Hepatocyte (in vitro differentiated cells): ENCODE measurements around the gene MRTFA. TPM values are rescaled to one million over a fixed set of nuclear protein-coding genes. Genes with fewer than 3 reads are reported as not detected.

Source experiments
- DNase-seq: peaks from one replicate; pipeline ENCODE4 v3.0.0-alpha.2; 2016; ENCODE audit warnings: low spot score
- H2AFZ ChIP-seq: fragments of 200-600 bp; sonication (generic); 2 replicates; pipeline ENCODE4 v1.6.0; 2016; ENCODE audit warnings: antibody characterized with exemption, mild to moderate bottlenecking
- H3K27ac ChIP-seq: fragments of 200-600 bp; sonication (generic); 2 replicates; pipeline ENCODE4 v1.5.1; 2016; ENCODE audit warnings: mild to moderate bottlenecking
- H3K27me3 ChIP-seq: fragments of 200-600 bp; sonication (generic); 2 replicates; pipeline ENCODE4 v1.6.1; 2016
- H3K36me3 ChIP-seq: fragments of 200-600 bp; sonication (generic); replicated peaks from 2 replicates; pipeline ENCODE4 v1.5.1; 2016; ENCODE audit warnings: low read depth; ENCODE audit not compliant: insufficient read depth
- H3K4me1 ChIP-seq: fragments of 200-600 bp; sonication (generic); 2 replicates; pipeline ENCODE4 v1.5.1; 2016; ENCODE audit warnings: mild to moderate bottlenecking, moderate library complexity; ENCODE audit not compliant: insufficient read depth
- H3K4me2 ChIP-seq: fragments of 200-600 bp; sonication (generic); 2 replicates; pipeline ENCODE4 v1.6.0; 2016
- H3K4me3 ChIP-seq: fragments of 200-600 bp; sonication (generic); 2 replicates; pipeline ENCODE4 v1.5.1; 2016; ENCODE audit warnings: mild to moderate bottlenecking
- H3K79me2 ChIP-seq: fragments of 200-600 bp; sonication (generic); 2 replicates; pipeline ENCODE4 v1.6.0; 2017; ENCODE audit warnings: mild to moderate bottlenecking
- H3K9me2 ChIP-seq: fragments of 200-600 bp; sonication (generic); replicated peaks from 2 replicates; pipeline ENCODE4 v1.6.0; 2017; ENCODE audit warnings: mild to moderate bottlenecking; ENCODE audit not compliant: insufficient read depth
- H3K9me3 ChIP-seq: fragments of 200-600 bp; sonication (generic); 2 replicates; pipeline ENCODE4 v1.5.1; 2016; ENCODE audit warnings: low read depth, mild to moderate bottlenecking
- H4K20me1 ChIP-seq: fragments of 200-600 bp; sonication (generic); 2 replicates; pipeline ENCODE4 v1.6.0; 2016; ENCODE audit warnings: mild to moderate bottlenecking; ENCODE audit not compliant: insufficient read depth, poor library complexity, severe bottlenecking
- EZH2 ChIP-seq: fragments of 200-600 bp; sonication (generic); IDR thresholded peaks from 2 replicates; pipeline ENCODE4 v1.6.1; 2016; ENCODE audit warnings: antibody characterized with exemption, mild to moderate bottlenecking, borderline replicate concordance
- EZH2phosphoT487 ChIP-seq: fragments of 200-600 bp; sonication (generic); IDR thresholded peaks from one replicate; pipeline ENCODE4 v1.6.1; 2018; ENCODE audit warnings: antibody characterized with exemption, mild to moderate bottlenecking, low read depth, moderate library complexity; ENCODE audit not compliant: unreplicated experiment, severe bottlenecking
- WGBS: methylation state at CpG from one replicate; pipeline ENCODE4 v1.1.6; 2016; ENCODE audit warnings: low lambda C conversion rate; ENCODE audit errors: missing lambda C conversion rate; 5-methylcytosine and 5-hydroxymethylcytosine counted together
- polyA plus RNA-seq: library from polyadenylated mRNA; unstranded; fragments of >200 nt; fragmentation: Nextera tagmentation; extraction: Ambion mirVana; gene quantifications from 2 replicates; pipeline ENCODE4 v1.2.1, GENCODE V29; 2016
- total RNA-seq: library from RNA; depleted of rRNA; stranded (reverse); fragments of >200 nt; gene quantifications from 2 replicates; pipeline ENCODE4 v1.2.3, GENCODE V29; 2014
- TF ChIP-seq, protein P1 (sequence below): fragments of 200-600 bp; sonication (generic); IDR thresholded peaks from 2 replicates; pipeline ENCODE4 v1.5.1; 2016; ENCODE audit warnings: antibody characterized with exemption, mild to moderate bottlenecking; ENCODE audit not compliant: poor library complexity

Gene MRTFA
- total and polyA plus RNA-seq, 2 experiments from 2014 or later = 19.0 to 29.7 TPM

DNA sequence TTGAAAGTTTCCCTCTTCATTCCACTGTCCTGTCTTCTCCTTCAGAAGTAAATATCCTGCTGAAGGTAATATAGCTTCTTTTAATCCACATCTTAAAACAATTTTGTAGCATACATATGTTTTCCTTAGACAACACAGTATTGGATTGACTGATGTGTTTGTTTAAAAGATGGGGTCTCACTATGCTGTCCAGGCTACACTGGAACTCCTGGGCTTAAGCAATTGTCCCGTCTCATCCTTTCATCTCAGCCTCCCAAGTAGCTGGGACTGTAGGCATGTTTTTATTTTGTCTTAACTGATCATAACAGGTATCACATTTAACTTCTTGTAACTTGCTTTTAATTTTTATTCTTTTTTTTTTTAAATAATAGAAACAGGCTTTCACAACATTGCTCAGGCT lies 55.9 kb downstream of the MRTFA start:
- Histone ChIP-seq H3K36me3 (no peaks in the 10 kb centered on the region), H2AFZ (no peak overlapping the region), H3K4me3 (no peak overlapping the region), H3K4me1 (no peaks in the 10 kb centered on the region), H3K27ac (no peak overlapping the region), H3K27me3 (no peaks in the 10 kb centered on the region), H3K9me2 (no peaks in the 10 kb centered on the region), H3K79me2 (peaks cover 79% of the 10 kb centered on the region), H4K20me1 (no peaks in the 10 kb centered on the region), H3K9me3 (no peaks in the 10 kb centered on the region), H3K4me2 (no peak overlapping the region)
- WGBS = 95% methylated on average over 1 of the region's 1 CpG
- TF ChIP-seq EZH2phosphoT487 (no peak), EZH2 (no peak)
- TF ChIP-seq, protein P1, sequence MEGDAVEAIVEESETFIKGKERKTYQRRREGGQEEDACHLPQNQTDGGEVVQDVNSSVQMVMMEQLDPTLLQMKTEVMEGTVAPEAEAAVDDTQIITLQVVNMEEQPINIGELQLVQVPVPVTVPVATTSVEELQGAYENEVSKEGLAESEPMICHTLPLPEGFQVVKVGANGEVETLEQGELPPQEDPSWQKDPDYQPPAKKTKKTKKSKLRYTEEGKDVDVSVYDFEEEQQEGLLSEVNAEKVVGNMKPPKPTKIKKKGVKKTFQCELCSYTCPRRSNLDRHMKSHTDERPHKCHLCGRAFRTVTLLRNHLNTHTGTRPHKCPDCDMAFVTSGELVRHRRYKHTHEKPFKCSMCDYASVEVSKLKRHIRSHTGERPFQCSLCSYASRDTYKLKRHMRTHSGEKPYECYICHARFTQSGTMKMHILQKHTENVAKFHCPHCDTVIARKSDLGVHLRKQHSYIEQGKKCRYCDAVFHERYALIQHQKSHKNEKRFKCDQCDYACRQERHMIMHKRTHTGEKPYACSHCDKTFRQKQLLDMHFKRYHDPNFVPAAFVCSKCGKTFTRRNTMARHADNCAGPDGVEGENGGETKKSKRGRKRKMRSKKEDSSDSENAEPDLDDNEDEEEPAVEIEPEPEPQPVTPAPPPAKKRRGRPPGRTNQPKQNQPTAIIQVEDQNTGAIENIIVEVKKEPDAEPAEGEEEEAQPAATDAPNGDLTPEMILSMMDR = no peak
- no peak for DNase-seq

DNA sequence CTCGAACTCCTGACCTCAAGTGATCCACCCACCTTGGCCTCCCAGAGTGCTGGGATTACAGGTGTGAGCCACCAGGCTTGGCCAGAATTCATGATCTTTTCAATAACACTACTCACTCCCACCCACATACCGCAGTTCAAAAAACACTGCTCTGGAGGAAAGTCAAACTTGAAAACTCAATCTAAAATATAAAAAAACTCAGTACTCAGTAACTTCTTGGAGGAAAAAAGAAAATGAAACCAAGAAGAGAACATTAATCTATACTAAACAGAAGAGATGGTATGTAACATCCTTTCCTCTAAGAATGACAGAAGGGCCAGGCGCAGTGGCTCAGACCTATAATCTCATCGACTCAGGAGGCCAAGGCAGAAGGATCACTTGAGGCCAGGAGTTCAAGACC lies 58.3 kb downstream of the MRTFA start:
- Histone ChIP-seq H3K27me3 (no peaks in the 10 kb centered on the region), H2AFZ (no peak overlapping the region), H3K9me2 (no peaks in the 10 kb centered on the region), H3K9me3 (no peaks in the 10 kb centered on the region), H3K79me2 (peaks cover 81% of the 10 kb centered on the region), H3K4me2 (no peak overlapping the region), H3K4me1 (no peaks in the 10 kb centered on the region), H3K36me3 (no peaks in the 10 kb centered on the region), H3K27ac (no peak overlapping the region), H3K4me3 (no peak overlapping the region), H4K20me1 (no peaks in the 10 kb centered on the region)
- no peak for DNase-seq
- WGBS = 97% methylated on average over 4 of the region's 4 CpGs
- TF ChIP-seq EZH2phosphoT487 (no peak), EZH2 (no peak)
- TF ChIP-seq, protein P1 = no peak

DNA sequence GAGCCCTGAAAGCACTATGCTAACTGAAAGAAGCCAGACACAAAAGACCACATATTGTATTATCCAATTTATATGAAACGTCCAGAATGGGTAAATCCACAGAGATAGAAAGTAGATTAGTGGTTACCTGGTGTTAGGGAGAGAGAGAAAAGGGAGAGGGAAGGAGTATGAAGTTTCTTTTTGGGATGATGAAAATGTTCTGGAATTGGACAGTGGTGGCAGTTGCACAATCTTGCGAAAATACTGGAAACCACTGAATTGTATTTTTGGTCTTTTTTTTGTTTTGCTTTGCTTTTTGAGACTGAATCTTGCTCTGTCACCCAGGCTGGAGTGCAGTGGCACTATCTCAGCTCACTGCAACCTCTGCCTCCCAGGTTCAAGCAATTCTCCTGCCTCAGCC lies 63.5 kb downstream of the MRTFA start:
- no peaks in the 10 kb centered on the region for H3K4me1 ChIP-seq
- no peaks in the 10 kb centered on the region for H3K9me2 ChIP-seq
- H3K4me2 ChIP-seq = no peak overlapping the region
- no peaks in the 10 kb centered on the region for H3K9me3 ChIP-seq
- H3K27ac ChIP-seq = no peak overlapping the region
- no peak for DNase-seq
- TF ChIP-seq EZH2 (no peak), EZH2phosphoT487 (no peak)
- TF ChIP-seq, protein P1 = no peak
- no peaks in the 10 kb centered on the region for H4K20me1 ChIP-seq
- no peak overlapping the region for H3K4me3 ChIP-seq
- whole genome bisulfite sequencing = 81% methylated on average over 2 of the region's 2 CpGs
- no peak overlapping the region for H2AFZ ChIP-seq
- no peaks in the 10 kb centered on the region for H3K36me3 ChIP-seq
- no peaks in the 10 kb centered on the region for H3K27me3 ChIP-seq
- H3K79me2 ChIP-seq = peaks cover 66% of the 10 kb centered on the region

DNA sequence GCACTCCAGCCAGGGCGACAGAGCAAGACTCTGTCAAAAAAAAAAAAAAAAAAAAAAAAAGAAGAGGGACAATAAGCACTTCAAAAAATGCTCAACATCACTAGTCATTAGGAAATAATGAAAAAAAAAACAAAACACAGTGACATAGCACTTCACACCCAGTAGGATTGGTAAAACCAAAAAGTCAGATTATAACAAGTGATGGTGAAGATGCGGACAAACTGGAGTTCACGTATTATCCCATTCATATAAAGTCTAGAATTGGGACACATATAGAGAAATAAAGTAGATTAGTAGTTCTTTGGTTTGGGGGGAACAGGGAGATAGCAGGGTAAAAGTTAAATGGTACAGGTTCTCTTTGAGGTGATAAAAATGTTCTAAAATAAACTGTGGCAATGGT lies 64.6 kb downstream of the MRTFA start:
- no peak for DNase-seq
- Histone ChIP-seq H3K27me3 (no peaks in the 10 kb centered on the region), H3K79me2 (peaks cover 67% of the 10 kb centered on the region), H3K27ac (no peak overlapping the region), H3K9me2 (no peaks in the 10 kb centered on the region), H3K4me2 (no peak overlapping the region), H2AFZ (no peak overlapping the region), H4K20me1 (peaks cover 3% of the 10 kb centered on the region), H3K4me3 (no peak overlapping the region), H3K36me3 (no peaks in the 10 kb centered on the region), H3K9me3 (no peaks in the 10 kb centered on the region), H3K4me1 (no peaks in the 10 kb centered on the region)
- WGBS = 100% methylated on average over 3 of the region's 3 CpGs
- TF ChIP-seq EZH2 (no peak), EZH2phosphoT487 (no peak)
- TF ChIP-seq, protein P1 = no peak
